ENCODE data around the gene UBALD1.

DNA sequence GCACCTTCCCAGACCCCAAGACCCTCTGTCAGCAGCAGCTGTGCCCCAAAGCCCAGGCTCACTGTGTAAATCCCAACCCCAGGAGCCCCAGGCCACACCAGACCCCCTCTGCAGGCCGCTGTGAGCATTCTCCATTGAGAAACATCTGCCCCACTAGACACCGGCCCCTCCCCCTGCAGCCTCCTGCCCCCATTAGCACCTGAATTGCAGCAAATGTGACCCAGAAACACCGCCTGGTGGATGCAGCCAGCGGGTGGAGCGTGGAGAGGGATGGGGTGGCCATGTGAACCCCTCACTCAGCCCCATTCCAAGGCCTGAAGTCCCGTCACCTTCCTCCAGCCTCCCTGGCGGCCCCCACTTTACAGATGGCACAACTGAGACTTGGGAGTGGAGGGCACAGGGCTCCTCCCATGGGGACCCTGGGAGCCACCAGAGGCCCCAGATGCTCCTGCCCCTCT, 2.2 kb downstream of the UBALD1 start:
- TF ChIP-seq CTCF (IDR thresholded peaks at IDR 0.05) = no peak
- no peak for TF ChIP-seq POLR2A (IDR thresholded peaks at IDR 0.05)
- no peak for TF ChIP-seq POLR2AphosphoS5 (IDR thresholded peaks at IDR 0.05; ENCODE audit: insufficient read depth in 1 of 2, low read depth in 1 of 2)

Measured in vagina (tissue), 2 donors.